ENCODE data around the gene EXOC7. TPM values are rescaled to one million over a fixed set of nuclear protein-coding genes. Genes with fewer than 3 reads are reported as not detected.

Gene EXOC7
- total and polyA plus RNA-seq, 8 donors = 31.8 to 280 (median 68.1) TPM

GRCh38 chr17:76033139-76033538 is 70.4 kb downstream of the EXOC7 start:
- no peak overlapping the region for H3K27ac ChIP-seq
- no peaks in the 10 kb centered on the region for H3K27me3 ChIP-seq
- TF ChIP-seq POLR2A (IDR thresholded peaks at IDR 0.05) (no peak), POLR2AphosphoS5 (IDR thresholded peaks at IDR 0.05) (no peak), CTCF (IDR thresholded peaks at IDR 0.05) (no peak), EP300 (IDR thresholded peaks at IDR 0.05) (no peak)
- peaks cover 6 to 45% (median 14%) of the 10 kb centered on the region in 4 donors for H3K4me1 ChIP-seq
- peaks cover 0 to 9% (median 3%) of the 10 kb centered on the region in 4 donors for H3K36me3 ChIP-seq
- 93 to 97% (median 95%) methylated on average over 6 of the region's 6 CpGs for WGBS, 5 donors
- no peaks in the 10 kb centered on the region for H3K9me3 ChIP-seq
- no peak for DNase-seq
- intact Hi-C loops (cut with DNase I; ENCODE audit: low total_unique reads) = no loop called here
- no peak overlapping the region for H3K4me3 ChIP-seq

- WGBS, 5 donors = 86 to 93% (median 91%) methylated on average over 4 to 5 of the region's 5 CpGs
- H3K27me3 ChIP-seq = no peaks in the 10 kb centered on the region
- no peak overlapping the region for H3K27ac ChIP-seq
These were observed 70.8 kb downstream of the EXOC7 start for GRCh38 chr17:76032780-76033108.

GRCh38 chr17:76032073-76032779 is 71.4 kb downstream of the EXOC7 start:
- H3K4me3 ChIP-seq = no peak overlapping the region
- no peaks in the 10 kb centered on the region for H3K36me3 ChIP-seq
- intact Hi-C loops (cut with DNase I; ENCODE audit: low total_unique reads) = no loop called here
- peaks cover 6 to 45% (median 17%) of the 10 kb centered on the region in 4 donors for H3K4me1 ChIP-seq
- no peak for TF ChIP-seq CTCF (IDR thresholded peaks at IDR 0.05)
- TF ChIP-seq POLR2AphosphoS5 (IDR thresholded peaks at IDR 0.05) = no peak
- no peak for TF ChIP-seq EP300 (IDR thresholded peaks at IDR 0.05)
- TF ChIP-seq POLR2A (IDR thresholded peaks at IDR 0.05) = no peak
- 77 to 91% (median 80%) methylated on average over 20 of the region's 20 CpGs for WGBS, 5 donors
- no peaks in the 10 kb centered on the region for H3K9me3 ChIP-seq
- H3K27me3 ChIP-seq = no peaks in the 10 kb centered on the region
- peak in 1 of 2 donors; percentile 54 for DNase-seq
- no peak overlapping the region for H3K27ac ChIP-seq

More at GRCh38 chr17:76032780-76033108, 70.8 kb downstream of the EXOC7 start:
- TF ChIP-seq POLR2AphosphoS5 (IDR thresholded peaks at IDR 0.05) (no peak), POLR2A (IDR thresholded peaks at IDR 0.05) (no peak), EP300 (IDR thresholded peaks at IDR 0.05) (no peak), CTCF (IDR thresholded peaks at IDR 0.05) (no peak)
- peaks cover 0 to 5% (median under 1%) of the 10 kb centered on the region in 4 donors for H3K36me3 ChIP-seq
- DNase-seq = no peak
- H3K4me1 ChIP-seq = peaks cover 6 to 43% (median 15%) of the 10 kb centered on the region in 4 donors
- intact Hi-C loops (cut with DNase I; ENCODE audit: low total_unique reads) = no loop called here
- H3K9me3 ChIP-seq = no peaks in the 10 kb centered on the region
- no peak overlapping the region for H3K4me3 ChIP-seq

Small RNAs within 50 kb of the gene (small RNA-seq; reads per million reads assigned to genes)
- 0 to 0.38 (median 0) reads per million in 4 donors for gene MIR6868

Other genes starting within 250 kb of the EXOC7 start
- 100 to 1,000 TPM in 1 of 5 donors, 10 to 100 TPM in 4; 28.6 to 122 (median 46.1) TPM for gene WBP2, start 248.5 kb downstream of the EXOC7 start, total RNA-seq
- 100 to 1,000 TPM in 1 of 3 donors, 10 to 100 TPM in 2; 87.3 to 104 (median 98.6) TPM for gene WBP2, start 248.5 kb downstream of the EXOC7 start, polyA plus RNA-seq
- 10 to 100 TPM in 4 of 5 donors, 1 to 10 TPM in 1; 3.5 to 40.4 (median 11.9) TPM for gene TRIM47, start 225.2 kb downstream of the EXOC7 start, total RNA-seq
- 10 to 100 TPM; 24.2 to 34.7 (median 28.4) TPM for gene TRIM47, start 225.2 kb downstream of the EXOC7 start, polyA plus RNA-seq
- gene TRIM65, start 206.8 kb downstream of the EXOC7 start, total RNA-seq = 10 to 100 TPM in 3 of 5 donors, 1 to 10 TPM in 1, not detected in 1; 9.2 to 26.6 (median 16.9) TPM
- gene TRIM65, start 206.8 kb downstream of the EXOC7 start, polyA plus RNA-seq = 10 to 100 TPM in 1 of 3 donors, 1 to 10 TPM in 2; 8.1 to 10.6 (median 9.5) TPM
- 100 to 1,000 TPM in 1 of 5 donors, 10 to 100 TPM in 3, 1 to 10 TPM in 1; 9.3 to 244 (median 29.9) TPM for gene MRPL38, start 198.9 kb downstream of the EXOC7 start, total RNA-seq
- 10 to 100 TPM; 54.2 to 89.2 (median 73.9) TPM for gene MRPL38, start 198.9 kb downstream of the EXOC7 start, polyA plus RNA-seq
- 10 to 100 TPM in 4 of 5 donors, 1 to 10 TPM in 1; 3.8 to 21.7 (median 19.6) TPM for gene FBF1, start 162.7 kb downstream of the EXOC7 start, total RNA-seq
- gene FBF1, start 162.7 kb downstream of the EXOC7 start, polyA plus RNA-seq = 10 to 100 TPM in 1 of 3 donors, 1 to 10 TPM in 2; 1.7 to 10.4 (median 6.8) TPM
- gene ACOX1, start 124.6 kb downstream of the EXOC7 start, total RNA-seq = 100 to 1,000 TPM in 1 of 5 donors, 10 to 100 TPM in 4; 28.1 to 133 (median 71.8) TPM
- gene ACOX1, start 124.6 kb downstream of the EXOC7 start, polyA plus RNA-seq = 10 to 100 TPM; 11.9 to 26.5 (median 20.6) TPM
- gene TEN1, start 124.5 kb downstream of the EXOC7 start, total RNA-seq = 100 to 1,000 TPM in 1 of 5 donors, 10 to 100 TPM in 3, not detected in 1; 14.2 to 121 (median 19.3) TPM
- gene TEN1, start 124.5 kb downstream of the EXOC7 start, polyA plus RNA-seq = 10 to 100 TPM; 37.1 to 66.6 (median 52.4) TPM
- gene CDK3, start 102.9 kb downstream of the EXOC7 start, total RNA-seq = 10 to 100 TPM in 1 of 5 donors, 1 to 10 TPM in 3, not detected in 1; 3.1 to 20.4 (median 7.3) TPM
- gene CDK3, start 102.9 kb downstream of the EXOC7 start, polyA plus RNA-seq = 10 to 100 TPM in 1 of 3 donors, 1 to 10 TPM in 2; 7.3 to 17.2 (median 8.2) TPM
- gene EVPL, start 76.5 kb downstream of the EXOC7 start, total RNA-seq = 10 to 100 TPM in 2 of 5 donors, 1 to 10 TPM in 3; 1.2 to 89.8 (median 9.7) TPM
- gene EVPL, start 76.5 kb downstream of the EXOC7 start, polyA plus RNA-seq = 100 to 1,000 TPM in 1 of 3 donors, 1 to 10 TPM in 2; 1.8 to 105 (median 8.2) TPM
- gene SRP68, start 31.3 kb downstream of the EXOC7 start, total RNA-seq = 10 to 100 TPM; 24.6 to 49.8 (median 47.8) TPM
- 10 to 100 TPM; 36.9 to 46.4 (median 39.3) TPM for gene SRP68, start 31.3 kb downstream of the EXOC7 start, polyA plus RNA-seq
- gene GALR2, start 29.0 kb downstream of the EXOC7 start, total RNA-seq = not detected
- gene GALR2, start 29.0 kb downstream of the EXOC7 start, polyA plus RNA-seq = under 1 TPM in 1 of 3 donors, not detected in 2; 0.48 TPM
- gene ZACN, start 24.6 kb downstream of the EXOC7 start, total RNA-seq = not detected
- gene ZACN, start 24.6 kb downstream of the EXOC7 start, polyA plus RNA-seq = 1 to 10 TPM in 2 of 3 donors, under 1 TPM in 1; 1.00 to 1.9 (median 1.4) TPM
- gene FOXJ1, start 37.5 kb upstream of the EXOC7 start, total RNA-seq = 1 to 10 TPM in 3 of 5 donors, not detected in 2; 1.3 to 6.7 (median 4.5) TPM
- under 1 TPM in 2 of 3 donors, not detected in 1; 0.12 to 0.25 TPM for gene FOXJ1, start 37.5 kb upstream of the EXOC7 start, polyA plus RNA-seq
- 10 to 100 TPM in 3 of 5 donors, 1 to 10 TPM in 2; 1.0 to 41.4 (median 11.6) TPM for gene RNF157, start 136.7 kb upstream of the EXOC7 start, total RNA-seq
- 1 to 10 TPM in 2 of 3 donors, under 1 TPM in 1; 0.95 to 4.1 (median 3.7) TPM for gene RNF157, start 136.7 kb upstream of the EXOC7 start, polyA plus RNA-seq
- 10 to 100 TPM in 2 of 5 donors, 1 to 10 TPM in 3; 1.8 to 49.5 (median 9.9) TPM for gene UBALD2, start 161.6 kb upstream of the EXOC7 start, total RNA-seq
- 10 to 100 TPM; 37.2 to 48.4 (median 43.0) TPM for gene UBALD2, start 161.6 kb upstream of the EXOC7 start, polyA plus RNA-seq
- 10 to 100 TPM in 1 of 5 donors, 1 to 10 TPM in 3, under 1 TPM in 1; 0.72 to 12.5 (median 2.3) TPM for gene QRICH2, start 204.5 kb upstream of the EXOC7 start, total RNA-seq
- 1 to 10 TPM; 3.8 to 5.6 (median 4.0) TPM for gene QRICH2, start 204.5 kb upstream of the EXOC7 start, polyA plus RNA-seq